ENCODE data around the gene SLC38A3. TPM values are rescaled to one million over a fixed set of nuclear protein-coding genes. Genes with fewer than 3 reads are reported as not detected.

Gene SLC38A3
- total RNA-seq, 8 experiments from 2014 or later = 0.46 to 9.0 (median 0.85) TPM

DNA sequence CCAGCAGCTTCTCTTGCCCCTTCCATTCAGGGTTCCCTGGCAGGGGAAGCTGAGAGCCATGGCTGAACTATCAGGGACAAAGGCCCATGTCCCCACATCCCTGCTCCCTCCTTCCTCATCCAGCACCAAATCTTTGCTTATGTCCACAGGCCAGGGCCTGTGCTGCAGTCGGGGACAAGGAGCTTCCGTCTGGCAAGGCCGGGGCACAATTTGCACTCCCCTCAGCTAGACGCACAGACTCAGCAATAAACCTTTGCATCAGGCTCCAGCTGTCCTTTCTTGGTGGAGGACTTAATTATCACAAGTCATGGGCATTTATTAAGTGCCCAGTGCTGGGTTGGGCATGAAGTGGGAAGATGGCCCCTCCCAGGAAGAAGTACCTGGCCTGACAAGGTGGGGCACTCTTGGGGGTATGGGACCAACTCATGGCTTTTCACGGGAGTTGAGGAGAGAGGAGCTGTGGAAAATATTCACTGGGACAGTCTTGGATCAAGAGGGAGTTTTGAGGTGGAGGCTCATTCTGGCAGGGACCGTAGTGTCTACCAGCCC is 8.7 kb upstream of the SLC38A3 start:
- WGBS, 10 experiments = 4 to 83% (median 58%) methylated on average over 1 to 6 of the region's 6 CpGs; no CpG with 5 or more reads in 4 of the 10 experiments
- no peak overlapping the region for H3K27ac ChIP-seq
- no peak for ATAC-seq (replicated peaks in 6 of 8)
- in situ Hi-C loops (cut with MboI; ENCODE audit: low pct_unique_long_range_greater_than_20kb in 2 of 9, low sequenced_read_pairs in 9 of 9, unreplicated experiment in 9 of 9) = loop anchor here in 2 of 9 experiments (10.0 kb wide), 1 partner anchor 78 kb away; the partner anchor contains the start of gene LSMEM2 (in 2 of the 2)
- H3K4me1 ChIP-seq (replicated peaks in 1 of 2) = peaks cover 0 to 9% of the 10 kb centered on the region in 2 donors
- no peak overlapping the region for H3K4me3 ChIP-seq

GRCh38 chr3:50201573-50202315 is 3.3 kb upstream of the SLC38A3 start:
- H3K4me1 ChIP-seq (replicated peaks in 1 of 2) = peaks cover 5 to 14% of the 10 kb centered on the region in 2 donors
- WGBS, 10 experiments = 33 to 83% (median 82%) methylated on average over 1 to 2 of the region's 10 CpGs; no CpG with 5 or more reads in 7 of the 10 experiments
- no peak overlapping the region for H3K27ac ChIP-seq
- ATAC-seq (replicated peaks in 6 of 8) = peak in 6 of 8 experiments; percentile 6 to 53 (median 38)
- in situ Hi-C loops (cut with MboI; ENCODE audit: low pct_unique_long_range_greater_than_20kb in 2 of 9, low sequenced_read_pairs in 9 of 9, unreplicated experiment in 9 of 9) = no loop called here
- no peak overlapping the region for H3K4me3 ChIP-seq

GRCh38 chr3:50202353-50203112 is 2.5 kb upstream of the SLC38A3 start:
- in situ Hi-C loops (cut with MboI; ENCODE audit: low pct_unique_long_range_greater_than_20kb in 2 of 9, low sequenced_read_pairs in 9 of 9, unreplicated experiment in 9 of 9) = no loop called here
- 45 to 100% (median 86%) methylated on average over 1 to 9 of the region's 16 CpGs; no CpG with 5 or more reads in 4 of the 10 experiments for WGBS, 10 experiments
- no peak for ATAC-seq (replicated peaks in 6 of 8)
- no peak overlapping the region for H3K27ac ChIP-seq
- no peak overlapping the region for H3K4me3 ChIP-seq
- peaks cover 5 to 14% of the 10 kb centered on the region in 2 donors for H3K4me1 ChIP-seq (replicated peaks in 1 of 2)

DNA sequence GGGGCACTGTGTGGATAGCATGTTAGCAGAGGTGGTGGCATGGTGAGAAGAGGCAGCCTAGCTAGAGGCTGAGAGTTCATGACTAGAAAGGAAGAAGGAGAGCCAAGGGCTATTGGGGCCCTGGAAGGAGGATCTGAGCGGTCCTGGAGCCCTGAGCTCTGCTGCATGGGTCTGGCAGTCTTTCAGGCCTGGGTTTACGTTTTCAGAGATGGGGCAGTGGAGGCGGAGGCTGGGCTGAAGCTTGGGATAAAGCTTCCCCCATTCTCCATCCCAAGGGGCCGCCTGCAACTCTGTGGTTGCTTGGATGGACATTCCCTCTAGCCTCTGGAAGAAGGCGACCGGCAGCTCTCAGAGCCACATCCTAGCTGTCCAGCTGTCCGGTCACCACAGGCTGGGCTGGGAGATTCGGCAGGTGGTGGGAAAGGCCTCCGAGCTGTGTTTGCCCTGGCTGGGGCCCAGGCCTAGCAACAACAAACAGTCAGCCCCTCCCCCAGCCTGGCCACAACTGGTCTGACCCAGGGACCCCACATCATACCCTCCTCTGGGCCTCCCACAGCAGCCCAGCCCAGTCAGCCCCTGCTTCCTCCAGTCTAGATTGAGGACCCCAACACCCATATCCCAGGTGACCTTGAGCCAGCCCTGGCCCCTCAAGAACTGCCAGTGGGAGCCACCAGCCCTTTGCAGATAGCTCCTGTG is 1.8 kb upstream of the SLC38A3 start:
- peak in 1 of 8 experiments; percentile 3 for ATAC-seq (replicated peaks in 6 of 8)
- in situ Hi-C loops (cut with MboI; ENCODE audit: low pct_unique_long_range_greater_than_20kb in 2 of 9, low sequenced_read_pairs in 9 of 9, unreplicated experiment in 9 of 9) = no loop called here
- WGBS, 10 experiments = 0 to 83% (median 75%) methylated on average over 1 to 2 of the region's 9 CpGs; no CpG with 5 or more reads in 6 of the 10 experiments
- Histone ChIP-seq H3K27ac (no peak overlapping the region), H3K4me3 (no peak overlapping the region), H3K4me1 (replicated peaks in 1 of 2) (peaks cover 5 to 14% of the 10 kb centered on the region in 2 donors)

DNA sequence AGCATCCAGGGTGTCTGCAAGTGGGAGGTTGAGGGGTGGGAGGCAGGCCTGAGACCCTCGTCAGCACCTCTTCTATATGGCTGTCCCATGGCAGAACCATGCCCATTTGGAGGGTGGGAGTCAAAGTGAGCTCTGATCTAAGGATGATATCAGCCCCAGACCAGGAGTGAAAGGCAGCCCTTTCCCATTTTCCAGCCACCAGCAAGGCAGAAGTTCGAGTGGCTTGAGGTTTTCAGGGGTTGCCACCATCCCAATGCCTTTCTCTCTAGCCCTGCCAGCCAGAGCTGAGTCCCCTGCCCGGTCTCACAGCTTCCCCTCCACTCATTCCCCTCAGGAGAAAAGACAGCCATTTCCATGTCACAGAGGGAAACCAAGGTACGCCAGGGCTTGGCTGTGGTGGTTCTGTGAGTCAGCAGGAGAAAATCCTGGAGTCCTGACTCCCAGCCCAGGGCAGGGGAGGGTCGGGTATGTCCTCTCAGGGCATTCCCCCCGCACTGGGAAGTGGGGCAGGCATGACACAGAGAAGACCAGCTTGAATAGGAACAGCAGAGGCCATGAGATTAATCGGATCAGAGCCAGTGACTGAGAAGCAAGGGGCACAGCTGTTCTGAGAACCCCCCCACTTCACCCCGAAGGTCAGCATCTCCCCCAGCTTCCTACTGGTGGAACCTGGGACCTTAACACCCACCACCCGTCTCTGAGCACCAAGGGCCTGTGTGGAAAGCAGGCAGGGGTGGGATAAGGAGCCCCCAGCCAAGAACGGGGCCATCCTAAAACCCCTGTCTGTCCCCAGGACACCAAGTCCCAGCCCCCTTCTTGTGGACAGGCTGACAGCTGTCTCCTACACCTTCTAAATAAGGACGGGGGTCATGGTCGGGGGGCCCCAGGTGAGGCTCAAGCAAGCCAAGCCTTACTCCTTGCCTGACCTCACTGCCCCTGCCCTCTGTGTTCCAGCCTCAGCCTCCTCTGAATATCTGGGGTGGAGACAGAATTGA is 965 bp upstream of the SLC38A3 start:
- 47 to 100% (median 100%) methylated on average over 1 to 2 of the region's 12 CpGs; no CpG with 5 or more reads in 7 of the 10 experiments for WGBS, 10 experiments
- H3K4me1 ChIP-seq (replicated peaks in 1 of 2) = peaks cover 5 to 14% of the 10 kb centered on the region in 2 donors
- H3K27ac ChIP-seq = no peak overlapping the region
- H3K4me3 ChIP-seq = no peak overlapping the region
- ATAC-seq (replicated peaks in 6 of 8) = no peak
- in situ Hi-C loops (cut with MboI; ENCODE audit: low pct_unique_long_range_greater_than_20kb in 2 of 9, low sequenced_read_pairs in 9 of 9, unreplicated experiment in 9 of 9) = no loop called here

GRCh38 chr3:50205413-50206276 is 574 bp downstream of the SLC38A3 start:
- Histone ChIP-seq H3K4me3 (peak overlapping the region; percentile 23 to 41 (median 37)), H3K27ac (no peak overlapping the region), H3K4me1 (replicated peaks in 1 of 2) (peaks cover 5 to 18% of the 10 kb centered on the region in 2 donors)
- peak; percentile 32 to 74 (median 66) for ATAC-seq (replicated peaks in 6 of 8)
- WGBS, 10 experiments = 0 to 69% (median 4%) methylated on average over 2 to 28 of the region's 67 CpGs; no CpG with 5 or more reads in 5 of the 10 experiments
- in situ Hi-C loops (cut with MboI; ENCODE audit: low pct_unique_long_range_greater_than_20kb in 2 of 9, low sequenced_read_pairs in 9 of 9, unreplicated experiment in 9 of 9) = no loop called here

GRCh38 chr3:50207359-50208042 is 2.4 kb downstream of the SLC38A3 start:
- no peak overlapping the region for H3K4me3 ChIP-seq
- WGBS, 10 experiments = 80 to 100% (median 90%) methylated on average over 1 to 6 of the region's 17 CpGs; no CpG with 5 or more reads in 3 of the 10 experiments
- in situ Hi-C loops (cut with MboI; ENCODE audit: low pct_unique_long_range_greater_than_20kb in 2 of 9, low sequenced_read_pairs in 9 of 9, unreplicated experiment in 9 of 9) = no loop called here
- ATAC-seq (replicated peaks in 6 of 8) = no peak
- H3K4me1 ChIP-seq (replicated peaks in 1 of 2) = peaks cover 5 to 18% of the 10 kb centered on the region in 2 donors
- H3K27ac ChIP-seq = no peak overlapping the region

GRCh38 chr3:50208677-50209344 is 3.7 kb downstream of the SLC38A3 start:
- Histone ChIP-seq H3K27ac (no peak overlapping the region), H3K4me3 (no peak overlapping the region), H3K4me1 (replicated peaks in 1 of 2) (peaks cover 5 to 10% of the 10 kb centered on the region in 2 donors)
- no peak for ATAC-seq (replicated peaks in 6 of 8)
- 28 to 100% (median 75%) methylated on average over 1 to 7 of the region's 14 CpGs; no CpG with 5 or more reads in 3 of the 10 experiments for WGBS, 10 experiments
- in situ Hi-C loops (cut with MboI; ENCODE audit: low pct_unique_long_range_greater_than_20kb in 2 of 9, low sequenced_read_pairs in 9 of 9, unreplicated experiment in 9 of 9) = no loop called here

- no peak for ATAC-seq (replicated peaks in 6 of 8)
- Histone ChIP-seq H3K4me1 (replicated peaks in 1 of 2) (peaks cover 0 to 4% of the 10 kb centered on the region in 2 donors), H3K4me3 (no peak overlapping the region), H3K27ac (no peak overlapping the region)
- 90 to 94% methylated on average over 2 to 3 of the region's 5 CpGs; no CpG with 5 or more reads in 8 of the 10 experiments for WGBS, 10 experiments
- in situ Hi-C loops (cut with MboI; ENCODE audit: low pct_unique_long_range_greater_than_20kb in 2 of 9, low sequenced_read_pairs in 9 of 9, unreplicated experiment in 9 of 9) = no loop called here
These were observed 5.1 kb downstream of the SLC38A3 start for GRCh38 chr3:50210176-50210509.

DNA sequence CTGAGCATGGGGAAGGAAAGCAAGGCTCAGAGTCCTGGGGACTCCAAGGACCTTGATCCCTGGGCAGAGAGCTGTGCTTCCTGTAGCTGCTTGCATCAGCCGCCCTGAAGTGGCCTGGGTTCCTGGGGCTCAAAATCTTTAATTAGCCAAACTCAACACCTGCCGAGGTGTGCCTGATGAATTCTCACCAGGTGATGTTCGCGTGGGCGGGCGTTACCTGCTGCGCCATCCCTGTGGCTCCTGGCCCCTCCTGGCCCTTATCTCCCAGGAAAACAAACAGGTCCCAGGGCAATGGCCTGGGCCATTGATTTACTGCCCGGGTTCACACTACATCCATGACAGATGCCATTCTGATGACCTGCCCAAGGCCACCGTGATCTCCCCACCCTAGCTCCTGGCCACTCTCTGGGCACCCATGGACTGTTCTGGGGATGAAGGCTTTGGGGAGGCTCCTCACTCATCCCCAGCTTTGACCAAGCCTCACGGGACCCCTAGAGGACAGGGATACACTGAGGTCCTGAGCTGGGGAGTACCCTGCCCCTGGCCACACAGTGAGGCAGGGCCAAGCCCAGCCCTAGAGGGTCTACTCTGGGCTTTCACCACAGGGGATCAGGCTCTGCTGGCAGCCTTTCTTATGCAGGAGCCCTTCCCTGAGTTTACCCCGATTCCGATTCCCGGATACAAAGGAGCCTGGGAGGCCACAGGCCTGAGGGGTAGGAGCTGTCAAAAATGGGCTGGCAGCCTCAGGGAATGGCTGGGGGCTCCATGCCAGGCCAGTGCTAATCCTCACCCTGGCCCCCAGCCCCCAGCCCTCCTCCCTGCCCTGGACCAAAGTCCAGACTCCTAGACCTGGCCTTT is 5.7 kb downstream of the SLC38A3 start:
- in situ Hi-C loops (cut with MboI; ENCODE audit: low pct_unique_long_range_greater_than_20kb in 2 of 9, low sequenced_read_pairs in 9 of 9, unreplicated experiment in 9 of 9) = no loop called here
- Histone ChIP-seq H3K4me3 (no peak overlapping the region), H3K4me1 (replicated peaks in 1 of 2) (peaks cover 0 to 4% of the 10 kb centered on the region in 2 donors), H3K27ac (no peak overlapping the region)
- ATAC-seq (replicated peaks in 6 of 8) = no peak
- 60 to 89% (median 78%) methylated on average over 1 to 9 of the region's 13 CpGs; no CpG with 5 or more reads in 5 of the 10 experiments for WGBS, 10 experiments

All from motor neuron (in vitro differentiated cells).